Ovary (tissue), 3 donors: ENCODE measurements around the gene WDR37.

Experiments
- CTCF ChIP-seq, 3 donors: fragments of 450-650 bp in 2 of 3; fragments of 200-600 bp in 1 of 3; IDR thresholded peaks; one replicate each; pipeline versions ENCODE4 v1.5.1 to v1.8.0; 2016 to 2022; ENCODE audit warnings: antibody characterized with exemption in 3 of 3, mild to moderate bottlenecking in 1 of 3
- EP300 ChIP-seq: sonication (generic); formaldehyde crosslinking; IDR thresholded peaks from one replicate; pipeline ENCODE4 v1.6.1; 2017; ENCODE audit warnings: antibody characterized with exemption
- POLR2A ChIP-seq: fragments of 450-650 bp; IDR thresholded peaks from one replicate; pipeline ENCODE4 v1.6.1; 2017; ENCODE audit warnings: antibody characterized with exemption, mild to moderate bottlenecking, moderate library complexity
- donor health status: DM: no; HTN: no; CAD: no.

DNA sequence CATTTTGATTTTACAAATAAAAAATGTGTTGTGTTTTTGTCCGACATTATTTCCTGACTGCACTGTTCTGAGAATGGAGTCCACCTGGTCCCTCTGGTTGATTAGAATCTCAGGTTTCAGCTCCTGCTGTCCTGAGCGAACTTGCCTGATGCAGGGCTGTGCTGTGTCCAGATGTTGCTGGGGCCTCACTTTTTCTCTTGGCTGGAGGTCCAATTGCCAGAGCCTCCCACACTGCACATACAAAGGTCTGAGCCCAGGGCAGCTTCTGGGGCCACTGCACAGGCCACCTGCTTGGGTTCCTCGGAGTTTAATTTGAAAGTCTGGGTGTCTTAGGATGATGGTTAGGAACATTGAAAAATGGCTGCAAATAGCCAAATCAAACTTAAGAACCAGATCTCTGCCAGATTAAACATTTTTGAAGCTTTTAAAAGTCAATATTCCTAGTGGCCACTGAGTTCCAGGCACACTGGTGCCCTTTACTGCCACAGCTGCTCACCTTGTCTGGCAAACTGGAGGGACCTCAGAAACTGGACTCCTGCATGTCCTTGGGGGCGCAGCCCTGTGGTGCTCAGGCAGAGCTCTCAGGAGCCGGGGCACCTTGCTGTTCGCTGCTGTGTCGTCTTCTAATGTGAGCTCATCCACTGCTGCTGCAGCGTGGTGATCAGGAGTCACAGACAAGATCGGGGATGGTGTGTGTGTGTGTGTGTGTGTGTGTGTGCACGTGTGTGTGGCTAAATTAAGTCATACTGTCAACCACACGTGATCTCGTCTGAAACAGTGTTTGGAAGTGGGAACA lies 75.0 kb downstream of the WDR37 start:
- TF ChIP-seq CTCF (IDR thresholded peaks at IDR 0.05) (no peak), POLR2A (no peak), EP300 (no peak)
